COLO668 (cell line): ENCODE results near the gene CNTNAP2.

Source experiments
- DNase-seq: peaks from one replicate; lab custom pipeline; 2025; ENCODE audit not compliant: unreplicated experiment; lab: John Stamatoyannopoulos, UW

Gene CNTNAP2

GRCh38 chr7:146414373-146414772, 297.8 kb downstream of the CNTNAP2 start:
- no peak for DNase-seq

- DNase-seq, result no peak
Observed at GRCh38 chr7:146414937-146415336, 298.3 kb downstream of the CNTNAP2 start.

GRCh38 chr7:146417176-146417575, 300.6 kb downstream of the CNTNAP2 start:
- DNase-seq, result no peak

GRCh38 chr7:146423446-146423845, 306.8 kb downstream of the CNTNAP2 start:
- no peak for DNase-seq

- no peak for DNase-seq
Observed at GRCh38 chr7:146424084-146424483, 307.5 kb downstream of the CNTNAP2 start.

GRCh38 chr7:146433501-146433900, 316.9 kb downstream of the CNTNAP2 start:
- no peak for DNase-seq

- DNase-seq, result no peak
Observed at GRCh38 chr7:146443102-146443501, 326.5 kb downstream of the CNTNAP2 start.

GRCh38 chr7:146449625-146450024, 333.0 kb downstream of the CNTNAP2 start:
- no peak for DNase-seq

GRCh38 chr7:146455091-146455655, 338.6 kb downstream of the CNTNAP2 start:
- DNase-seq, result no peak

- no peak for DNase-seq
Observed at GRCh38 chr7:146479040-146479439, 362.4 kb downstream of the CNTNAP2 start.

GRCh38 chr7:146486519-146486918, 369.9 kb downstream of the CNTNAP2 start:
- DNase-seq, result no peak

- DNase-seq, result no peak
Observed at GRCh38 chr7:146492017-146492416, 375.4 kb downstream of the CNTNAP2 start.

- no peak for DNase-seq
Observed at GRCh38 chr7:146494952-146495596, 378.5 kb downstream of the CNTNAP2 start.

- no peak for DNase-seq
Observed at GRCh38 chr7:146496657-146497056, 380.1 kb downstream of the CNTNAP2 start.

- DNase-seq, result no peak
Observed at GRCh38 chr7:146499970-146500369, 383.4 kb downstream of the CNTNAP2 start.

GRCh38 chr7:146503844-146504243, 387.2 kb downstream of the CNTNAP2 start:
- peak; percentile 14 for DNase-seq

GRCh38 chr7:146510088-146510680, 393.6 kb downstream of the CNTNAP2 start:
- peak; percentile 24 for DNase-seq

- no peak for DNase-seq
Observed at GRCh38 chr7:146514304-146514703, 397.7 kb downstream of the CNTNAP2 start.

GRCh38 chr7:146528581-146528980, 412.0 kb downstream of the CNTNAP2 start:
- DNase-seq, result no peak

GRCh38 chr7:146539836-146540235, 423.2 kb downstream of the CNTNAP2 start:
- no peak for DNase-seq

GRCh38 chr7:146542101-146542500, 425.5 kb downstream of the CNTNAP2 start:
- DNase-seq, result no peak

- DNase-seq, result no peak
Observed at GRCh38 chr7:146544748-146545147, 428.1 kb downstream of the CNTNAP2 start.

GRCh38 chr7:146548816-146549215, 432.2 kb downstream of the CNTNAP2 start:
- no peak for DNase-seq
